HCT116 (cell line): ENCODE results near the gene MAP4K4.

Source experiments
- EGR1 ChIP-seq: IDR thresholded peaks from 2 replicates; pipeline ENCODE4 v1.6.1; 2012; ENCODE audit warnings: low read depth
- EZH2 ChIP-seq: fragments of 200-600 bp; sonication (generic); IDR thresholded peaks from 2 replicates; pipeline ENCODE4 v1.6.1; 2017; ENCODE audit warnings: antibody characterized with exemption, mixed run types
- POLR2A ChIP-seq: IDR thresholded peaks from 2 replicates; pipeline ENCODE4 v1.7.0; 2011; ENCODE audit warnings: borderline replicate concordance; ENCODE audit not compliant: insufficient read depth, insufficient read length; ENCODE audit errors: extremely low read depth
- POLR2AphosphoS5 ChIP-seq: IDR thresholded peaks from 2 replicates; pipeline ENCODE4 v1.6.1; 2011; ENCODE audit warnings: mild to moderate bottlenecking, low read depth, low read length, moderate library complexity
- SRF ChIP-seq: IDR thresholded peaks from 2 replicates; pipeline ENCODE4 v1.6.1; 2012; ENCODE audit warnings: low read depth
- TF ChIP-seq, protein P1 (sequence below), 3 experiments: fragments of 200-600 bp in 1 of 3; sonication (generic) in 1 of 3; IDR thresholded peaks in 2 of 3; conservative IDR thresholded peaks in 1 of 3; 2 replicates each; pipeline ENCODE4 v1.5.1; 2012 to 2017; ENCODE audit warnings: low read depth in 2 of 3, low read length in 2 of 3, antibody characterized with exemption in 1 of 3, borderline replicate concordance in 1 of 3, control low read depth in 1 of 3, mild to moderate bottlenecking in 1 of 3, mixed read lengths in 1 of 3, mixed run types in 1 of 3, moderate library complexity in 1 of 3; ENCODE audit not compliant: insufficient read depth in 1 of 3
- TF ChIP-seq, protein P2 (sequence below): IDR thresholded peaks from 2 replicates; pipeline ENCODE4 v1.6.1; 2012

DNA sequence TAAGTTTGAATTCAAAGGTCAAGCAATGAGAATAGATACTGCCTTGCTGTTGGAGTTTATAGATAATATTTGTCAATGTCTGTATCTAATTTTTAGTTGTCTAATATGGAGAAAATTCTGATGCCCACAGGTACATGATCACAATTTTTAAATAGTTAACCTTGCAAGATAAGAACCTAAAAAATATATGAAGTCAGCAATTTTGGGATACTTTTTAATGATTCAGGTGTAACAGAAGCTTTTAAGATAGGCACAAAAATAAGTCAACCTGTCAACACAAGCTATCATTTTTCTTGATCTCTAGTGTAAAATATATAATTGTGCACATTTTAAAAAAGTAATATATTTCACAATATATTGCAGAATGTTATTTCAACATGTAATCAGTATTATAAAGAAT, 201.8 kb downstream of the MAP4K4 start:
- TF ChIP-seq, protein P1, sequence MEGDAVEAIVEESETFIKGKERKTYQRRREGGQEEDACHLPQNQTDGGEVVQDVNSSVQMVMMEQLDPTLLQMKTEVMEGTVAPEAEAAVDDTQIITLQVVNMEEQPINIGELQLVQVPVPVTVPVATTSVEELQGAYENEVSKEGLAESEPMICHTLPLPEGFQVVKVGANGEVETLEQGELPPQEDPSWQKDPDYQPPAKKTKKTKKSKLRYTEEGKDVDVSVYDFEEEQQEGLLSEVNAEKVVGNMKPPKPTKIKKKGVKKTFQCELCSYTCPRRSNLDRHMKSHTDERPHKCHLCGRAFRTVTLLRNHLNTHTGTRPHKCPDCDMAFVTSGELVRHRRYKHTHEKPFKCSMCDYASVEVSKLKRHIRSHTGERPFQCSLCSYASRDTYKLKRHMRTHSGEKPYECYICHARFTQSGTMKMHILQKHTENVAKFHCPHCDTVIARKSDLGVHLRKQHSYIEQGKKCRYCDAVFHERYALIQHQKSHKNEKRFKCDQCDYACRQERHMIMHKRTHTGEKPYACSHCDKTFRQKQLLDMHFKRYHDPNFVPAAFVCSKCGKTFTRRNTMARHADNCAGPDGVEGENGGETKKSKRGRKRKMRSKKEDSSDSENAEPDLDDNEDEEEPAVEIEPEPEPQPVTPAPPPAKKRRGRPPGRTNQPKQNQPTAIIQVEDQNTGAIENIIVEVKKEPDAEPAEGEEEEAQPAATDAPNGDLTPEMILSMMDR (IDR thresholded peaks at IDR 0.05 in 2 of 3, conservative IDR thresholded peaks at IDR 0.05 in 1 of 3; ENCODE audit: borderline replicate concordance in 1 of 3, insufficient read depth in 1 of 3, low read depth in 2 of 3, low read length in 2 of 3): no peak
- TF ChIP-seq POLR2AphosphoS5 (no peak), POLR2A (no peak), SRF (no peak), EZH2 (no peak), EGR1 (no peak)
- TF ChIP-seq, protein P2, sequence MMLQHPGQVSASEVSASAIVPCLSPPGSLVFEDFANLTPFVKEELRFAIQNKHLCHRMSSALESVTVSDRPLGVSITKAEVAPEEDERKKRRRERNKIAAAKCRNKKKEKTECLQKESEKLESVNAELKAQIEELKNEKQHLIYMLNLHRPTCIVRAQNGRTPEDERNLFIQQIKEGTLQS: no peak
